Fibroblast of the conjunctiva (primary cell): ENCODE measurements around the gene HRC.
"Not testable (repeated sequence)": the region's sequence is repeated elsewhere in the genome, so short reads cannot be mapped to it uniquely, and the experiment has no call there.

Experiments used
- DNase-seq: peaks from one replicate; pipeline ENCODE4 v3.0.0-alpha.2; 2010; ENCODE audit warnings: low read depth

HRC gene

GRCh38 chr19:49135686-49136085 lies 19.5 kb downstream of the HRC start:
- DNase-seq: no peak

DNA sequence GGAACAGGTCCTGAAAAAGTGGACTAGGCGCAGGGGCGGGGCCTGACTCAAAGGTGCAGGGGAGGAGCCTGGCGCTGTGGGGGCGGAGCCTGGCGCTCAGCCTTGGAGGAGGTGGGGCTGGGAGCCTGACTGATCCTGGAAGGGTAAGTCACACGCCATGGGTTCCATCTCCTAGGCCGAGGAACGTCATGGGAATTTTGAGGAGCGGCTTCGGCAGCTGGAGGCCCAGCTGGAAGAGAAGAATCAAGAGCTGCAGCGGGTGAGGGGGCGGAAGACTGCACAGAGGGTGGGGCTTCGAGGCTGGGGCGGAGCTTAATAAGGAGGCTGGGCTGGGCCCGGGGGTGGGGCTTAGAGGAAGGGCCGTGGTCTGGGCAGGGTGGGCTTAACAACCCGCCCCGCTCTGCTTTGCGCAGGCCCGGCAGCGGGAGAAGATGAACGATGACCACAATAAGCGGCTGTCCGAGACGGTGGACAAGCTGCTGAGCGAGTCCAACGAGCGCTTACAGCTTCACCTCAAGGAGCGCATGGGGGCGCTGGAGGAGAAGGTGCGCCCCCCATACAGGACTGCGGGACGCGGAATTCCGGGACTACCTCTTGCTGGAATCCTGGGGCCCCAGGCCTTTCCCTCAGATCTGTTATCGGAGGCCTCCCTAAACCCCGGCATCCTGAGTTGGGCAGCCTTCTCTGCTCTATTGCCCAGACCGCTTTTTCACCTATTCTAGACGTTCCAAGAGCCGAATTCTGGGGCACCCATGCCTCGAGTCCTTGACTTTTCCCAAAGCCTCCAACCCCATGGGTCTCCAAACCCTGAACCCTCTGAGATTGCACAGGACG lies 21.4 kb downstream of the HRC start:
- DNase-seq: no peak

- DNase-seq: no peak
Measured at GRCh38 chr19:49132974-49133609, 22.1 kb downstream of the HRC start.

- DNase-seq: no peak
Measured at GRCh38 chr19:49130325-49130724, 24.9 kb downstream of the HRC start.

DNA sequence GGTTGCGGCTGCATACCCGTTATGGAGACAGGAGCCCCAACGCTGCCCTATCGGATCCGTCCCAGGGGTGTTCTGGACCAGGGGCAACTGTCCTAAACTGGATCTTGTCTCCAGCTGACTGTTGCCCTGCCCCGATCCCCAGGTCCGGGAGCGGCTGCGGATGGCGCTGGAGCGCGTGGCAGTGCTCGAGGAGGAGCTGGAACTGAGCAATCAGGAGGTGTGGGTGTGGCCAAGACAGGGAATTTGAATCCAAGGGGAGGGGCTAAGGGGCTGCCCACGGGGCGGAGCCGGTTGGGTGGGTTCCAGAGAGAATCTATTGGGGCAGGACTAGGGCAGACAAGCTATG lies 26.0 kb downstream of the HRC start:
- DNase-seq: no peak

- DNase-seq: no peak
Measured at GRCh38 chr19:49128545-49129237, 26.5 kb downstream of the HRC start.

DNA sequence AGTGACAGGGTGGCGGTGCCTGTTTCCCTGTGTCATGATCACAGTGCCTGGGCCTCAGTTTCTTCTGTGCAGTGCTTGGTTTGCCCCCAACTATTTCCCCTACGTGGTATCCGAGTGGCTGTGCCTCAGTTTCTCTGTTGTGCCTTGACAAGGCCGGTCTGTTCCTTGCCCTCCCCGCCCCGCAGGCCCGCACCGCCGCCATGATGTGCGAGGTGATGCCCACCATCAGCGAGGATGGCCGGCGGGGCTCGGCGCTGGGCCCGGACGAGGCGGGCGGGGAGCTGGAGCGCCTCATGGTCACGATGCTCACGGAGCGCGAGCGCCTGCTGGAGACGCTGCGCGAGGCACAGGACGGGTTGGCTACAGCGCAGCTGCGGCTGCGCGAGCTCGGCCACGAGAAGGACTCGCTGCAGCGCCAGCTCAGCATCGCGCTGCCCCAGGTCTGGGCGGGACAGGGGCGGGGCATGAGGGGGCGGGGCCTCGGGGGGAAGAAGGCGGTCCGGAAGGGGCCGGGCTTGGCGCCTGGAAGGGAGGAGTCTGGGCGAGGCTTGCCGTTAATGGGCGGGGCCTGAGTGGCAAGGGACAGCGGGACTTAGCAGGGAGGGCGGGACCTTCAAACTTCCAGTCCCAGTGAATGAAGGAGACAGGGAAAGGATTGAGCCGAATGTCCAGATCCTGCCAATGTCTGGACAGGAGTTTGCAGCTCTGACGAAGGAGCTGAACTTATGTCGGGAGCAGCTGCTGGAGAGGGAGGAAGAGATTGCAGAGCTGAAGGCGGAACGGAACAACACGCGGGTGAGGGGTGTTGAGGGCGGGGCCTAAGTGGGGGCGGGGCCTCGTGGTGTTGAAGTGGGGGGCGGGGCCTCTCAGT lies 27.3 kb downstream of the HRC start:
- peak; percentile 95 for DNase-seq

DNA sequence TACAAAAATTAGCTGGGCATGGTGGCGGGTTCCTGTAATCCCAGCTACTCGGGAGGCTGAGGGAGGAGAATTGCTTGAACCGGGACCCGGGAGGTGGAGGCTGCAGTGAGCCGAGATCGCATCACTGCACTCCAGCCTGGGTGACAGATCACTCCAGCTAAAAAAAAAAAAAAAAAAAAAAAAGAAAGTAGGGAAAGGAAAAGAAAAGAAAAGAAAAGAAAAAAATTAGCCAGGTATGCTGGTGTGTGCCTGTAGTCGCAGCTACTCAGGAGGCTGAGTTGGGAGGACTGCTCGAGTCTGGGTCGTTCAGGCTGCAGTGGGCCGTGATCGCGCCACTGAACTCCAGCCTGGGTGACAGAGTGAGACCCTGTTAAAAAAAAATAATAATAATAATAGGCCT lies 28.0 kb downstream of the HRC start:
- not testable (repeated sequence) for DNase-seq

DNA sequence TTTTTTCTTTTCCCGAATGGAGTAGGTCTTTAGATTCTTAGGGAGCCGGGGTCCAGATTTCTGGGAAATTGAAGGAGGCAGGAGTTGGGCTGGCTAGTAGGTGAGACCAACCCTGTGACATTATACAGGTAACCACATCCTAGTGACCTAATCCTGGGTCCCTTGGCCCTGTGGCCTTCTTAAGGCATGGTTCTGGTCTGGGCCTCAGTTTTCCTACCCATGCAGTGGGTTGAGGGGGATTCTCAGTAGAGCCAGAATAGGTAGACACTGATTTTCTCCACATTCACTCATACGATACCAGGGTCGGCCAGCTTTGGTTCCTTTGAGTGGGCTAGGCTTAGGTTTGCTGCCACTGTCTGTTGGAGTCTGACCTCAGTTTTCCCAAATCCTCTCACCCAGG lies 28.6 kb downstream of the HRC start:
- DNase-seq: no peak

- no peak for DNase-seq
Measured at GRCh38 chr19:49125025-49125731, 30.0 kb downstream of the HRC start.

- DNase-seq: not testable (repeated sequence)
Measured at GRCh38 chr19:49123285-49123684, 31.9 kb downstream of the HRC start.

DNA sequence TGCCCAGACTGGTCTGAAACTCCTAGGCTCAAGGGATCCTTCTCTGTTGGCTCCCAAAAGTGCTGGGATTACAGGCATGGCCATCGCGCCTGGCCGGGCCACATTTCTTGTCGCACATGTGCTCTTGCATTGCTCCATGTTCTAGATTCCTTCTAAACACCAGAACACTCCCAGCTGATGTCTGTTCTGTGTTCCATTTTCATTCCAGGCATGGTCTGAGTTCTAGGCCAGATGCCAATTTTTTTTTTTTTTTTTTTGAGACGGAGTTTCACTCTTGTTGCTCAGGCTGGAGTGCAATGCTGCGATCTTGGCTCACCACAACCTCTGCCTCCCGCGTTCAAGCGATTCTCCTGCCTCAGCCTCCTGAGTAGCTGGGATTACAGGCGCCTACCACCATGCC lies 33.4 kb downstream of the HRC start:
- not testable (repeated sequence) for DNase-seq

- no peak for DNase-seq
Measured at GRCh38 chr19:49120868-49121267, 34.3 kb downstream of the HRC start.

GRCh38 chr19:49120325-49120683 lies 34.9 kb downstream of the HRC start:
- DNase-seq: no peak

GRCh38 chr19:49119411-49120324 lies 35.5 kb downstream of the HRC start, which contains the start of gene PPFIA3:
PPFIA3 (plus strand) TSS chr19:49119544; CDS start chr19:49127874, 8,330 bp downstream.
- DNase-seq: no peak

- peak; percentile 85 for DNase-seq
Measured at GRCh38 chr19:49118565-49119410, 36.4 kb downstream of the HRC start, which contains the start of gene C19orf73. C19orf73 (minus strand) TSS chr19:49119143; CDS start chr19:49119022, 121 bp downstream.

- DNase-seq: no peak
Measured at GRCh38 chr19:49117677-49118564, 37.3 kb downstream of the HRC start.

DNA sequence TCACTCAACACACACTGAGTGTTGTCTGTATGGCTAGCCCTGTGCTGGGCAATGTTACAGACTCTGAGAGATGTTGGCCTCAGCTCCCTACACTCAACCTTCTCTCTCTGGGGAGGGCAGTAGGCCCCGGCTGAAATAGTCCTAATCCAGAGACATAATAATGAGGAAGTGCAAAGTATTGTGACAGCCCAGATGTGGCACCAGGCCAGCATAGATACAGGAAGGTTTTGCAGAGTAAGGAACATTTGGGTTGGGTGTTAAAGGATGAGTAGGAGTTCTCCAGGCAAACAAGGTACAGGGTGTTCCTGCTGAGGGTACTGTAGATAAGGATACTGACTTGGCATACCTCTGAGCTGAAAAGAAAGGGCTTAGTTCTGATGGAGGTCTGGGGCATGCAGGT lies 38.7 kb downstream of the HRC start:
- no peak for DNase-seq
